HL-60 (cell line): ENCODE measurements around the gene VSNL1.
"Not testable (repeated sequence)": the region's sequence is repeated elsewhere in the genome, so short reads cannot be mapped to it uniquely, and the experiment has no call there.

Experiments used
- DNase-seq, 2 experiments: peaks; one replicate each; pipeline ENCODE4 v3.0.0-alpha.2; 2010 to 2020; ENCODE audit warnings: low read depth in 1 of 2, low spot score in 1 of 2
- H3K27ac ChIP-seq: fragments of 250-450 bp; sonication (Bioruptor Pico); replicated peaks from 2 replicates; pipeline ENCODE4 v1.5.1; 2020; ENCODE audit warnings: mild to moderate bottlenecking, moderate library complexity
- H3K27me3 ChIP-seq: fragments of 250-450 bp; sonication (Bioruptor Pico); 2 replicates; pipeline ENCODE4 v1.5.1; 2021; ENCODE audit warnings: mild to moderate bottlenecking, moderate library complexity; ENCODE audit not compliant: insufficient read depth, poor library complexity, severe bottlenecking
- H3K4me3 ChIP-seq: replicated peaks from 2 replicates; pipeline ENCODE4 v1.5.1; 2011; ENCODE audit warnings: mild to moderate bottlenecking, control low read depth, low read length; ENCODE audit not compliant: insufficient read depth
- CTCF ChIP-seq: IDR thresholded peaks from one replicate; pipeline ENCODE4 v1.5.1; 2011; ENCODE audit warnings: low read length, control low read depth, inconsistent platforms; ENCODE audit not compliant: insufficient read depth
- GABPA ChIP-seq: IDR thresholded peaks from 2 replicates; pipeline ENCODE4 v1.6.1; 2012; ENCODE audit warnings: low read depth
- POLR2AphosphoS5 ChIP-seq: IDR thresholded peaks from 2 replicates; pipeline ENCODE4 v1.6.1; 2012; ENCODE audit warnings: low read depth
- REST ChIP-seq: IDR thresholded peaks from 2 replicates; pipeline ENCODE4 v1.6.1; 2012; ENCODE audit warnings: low read depth; ENCODE audit not compliant: insufficient replicate concordance
- SPI1 ChIP-seq: IDR thresholded peaks from 2 replicates; pipeline ENCODE4 v1.6.1; 2012; ENCODE audit warnings: low read depth, mild to moderate bottlenecking, borderline replicate concordance

VSNL1 gene

GRCh38 chr2:17558053-17558452, 17.6 kb downstream of the VSNL1 start:
- DNase-seq, result no peak
- Histone ChIP-seq H3K27me3 (peaks cover 2% of the 10 kb centered on the region), H3K27ac (no peak overlapping the region), H3K4me3 (no peak overlapping the region)
- no peak for TF ChIP-seq SPI1
- TF ChIP-seq REST, result no peak
- no peak for TF ChIP-seq CTCF
- TF ChIP-seq POLR2AphosphoS5, result no peak
- TF ChIP-seq GABPA, result no peak

- H3K27ac ChIP-seq, result no peak overlapping the region
- peaks cover 2% of the 10 kb centered on the region for H3K27me3 ChIP-seq
- no peak overlapping the region for H3K4me3 ChIP-seq
- DNase-seq, result no peak
- TF ChIP-seq CTCF (no peak), REST (no peak), SPI1 (no peak)
These were observed 18.4 kb downstream of the VSNL1 start for GRCh38 chr2:17558878-17559277.

GRCh38 chr2:17565726-17566125, 25.2 kb downstream of the VSNL1 start:
- not testable (repeated sequence) for H3K27me3 ChIP-seq, H3K4me3 ChIP-seq, H3K27ac ChIP-seq, DNase-seq

GRCh38 chr2:17571681-17572080, 31.2 kb downstream of the VSNL1 start:
- no peak for DNase-seq
- TF ChIP-seq POLR2AphosphoS5 (no peak), REST (no peak), CTCF (no peak), SPI1 (no peak), GABPA (no peak)

More at GRCh38 chr2:17571681-17572080, 31.2 kb downstream of the VSNL1 start:
- Histone ChIP-seq H3K27ac (no peak overlapping the region), H3K4me3 (no peak overlapping the region), H3K27me3 (peaks cover 3% of the 10 kb centered on the region)
